IMR-90 (cell line): ENCODE results near the gene DPP10. TPM values are rescaled to one million over a fixed set of nuclear protein-coding genes. Genes with fewer than 3 reads are reported as not detected.

ENCODE experiments used
- ATAC-seq: fragments of 200-7000 bp; cut with Tn5 transposase; 2 replicates; pipeline ENCODE4 v1.9.1; 2020; ENCODE audit warnings: low read depth, mild to moderate bottlenecking, moderate library complexity
- BruUV-seq: library from RNA; stranded (reverse); fragments of 400-500 nt; replicated peaks from 2 replicates; lab custom pipeline; 2021; lab: Mats Ljungman, UMichigan
- CTCF ChIA-PET: fragments of 300-600 bp; formaldehyde crosslinking; extraction: SDS; loops from one replicate; lab custom pipeline; 2021; ENCODE audit warnings: antibody characterized with exemption; lab: Yijun Ruan, JAX
- POLR2A ChIA-PET: fragments of 300-600 bp; sonication (Branson Sonifier 250); formaldehyde crosslinking; loops from one replicate; lab custom pipeline; 2022; ENCODE audit warnings: antibody characterized with exemption; ENCODE audit not compliant: unreplicated experiment; lab: Charles Lee
- DNase-seq: peaks from one replicate; pipeline ENCODE4 v3.0.0; 2013
- H2AFZ ChIP-seq: replicated peaks from 2 replicates; pipeline ENCODE3; 2013; ENCODE audit warnings: low read length, mild to moderate bottlenecking; ENCODE audit not compliant: poor library complexity
- H2AK5ac ChIP-seq: 2 replicates; pipeline ENCODE4 v1.6.1; 2013; ENCODE audit warnings: low read depth, low read length, inconsistent platforms
- H2AK9ac ChIP-seq: replicated peaks from 2 replicates; pipeline ENCODE3; 2013; ENCODE audit warnings: mild to moderate bottlenecking, low read depth, low read length, moderate library complexity; ENCODE audit not compliant: poor library complexity
- H2BK120ac ChIP-seq: 2 replicates; pipeline ENCODE4 v1.6.1; 2013; ENCODE audit warnings: low read depth, low read length, inconsistent platforms
- H2BK15ac ChIP-seq: 3 replicates; pipeline ENCODE4 v1.6.1; 2013; ENCODE audit warnings: low read depth, low read length, inconsistent platforms
- H2BK20ac ChIP-seq: 2 replicates; pipeline ENCODE4 v1.6.1; 2013; ENCODE audit warnings: low read depth, mild to moderate bottlenecking, inconsistent platforms, low read length, moderate library complexity
- H2BK5ac ChIP-seq: 2 replicates; pipeline ENCODE4 v1.6.1; 2013; ENCODE audit warnings: mild to moderate bottlenecking, low read depth, low read length, inconsistent platforms; ENCODE audit not compliant: poor library complexity, severe bottlenecking
- H3K14ac ChIP-seq: replicated peaks from 2 replicates; pipeline ENCODE4 v1.6.1; 2013; ENCODE audit warnings: low read depth, low read length, inconsistent platforms
- H3K18ac ChIP-seq: 2 replicates; pipeline ENCODE4 v1.6.1; 2013; ENCODE audit warnings: low read depth, low read length, control low read depth
- H3K23ac ChIP-seq: 2 replicates; pipeline ENCODE4 v1.6.1; 2013; ENCODE audit warnings: low read depth, low read length, inconsistent platforms
- H3K27ac ChIP-seq: 2 replicates; pipeline ENCODE4 v1.5.1; 2013; ENCODE audit warnings: mild to moderate bottlenecking, control low read depth, low read length; ENCODE audit not compliant: insufficient read depth
- H3K27me3 ChIP-seq: 2 replicates; pipeline ENCODE4 v1.6.1; 2013; ENCODE audit warnings: low read length; ENCODE audit not compliant: control insufficient read depth, insufficient read depth
- H3K36me3 ChIP-seq: 2 replicates; pipeline ENCODE4 v1.6.1; 2013; ENCODE audit warnings: low read length, mixed read lengths; ENCODE audit not compliant: control insufficient read depth, insufficient read depth
- H3K4ac ChIP-seq: 2 replicates; pipeline ENCODE4 v1.6.1; 2013; ENCODE audit warnings: low read depth, low read length, inconsistent platforms
- H3K4me1 ChIP-seq: 2 replicates; pipeline ENCODE4 v1.6.1; 2013; ENCODE audit warnings: low read length, mixed read lengths; ENCODE audit not compliant: control insufficient read depth, insufficient read depth
- H3K4me2 ChIP-seq: 2 replicates; pipeline ENCODE4 v1.6.1; 2013; ENCODE audit warnings: low read depth, mild to moderate bottlenecking, control low read depth, low read length, moderate library complexity
- H3K4me3 ChIP-seq: 2 replicates; pipeline ENCODE4 v1.5.1; 2013; ENCODE audit warnings: low read depth, mild to moderate bottlenecking, control low read depth, low read length, moderate library complexity; ENCODE audit not compliant: insufficient read depth
- H3K56ac ChIP-seq: 2 replicates; pipeline ENCODE4 v1.6.1; 2013; ENCODE audit warnings: low read length, inconsistent platforms; ENCODE audit not compliant: insufficient read depth; ENCODE audit errors: extremely low read depth
- H3K79me1 ChIP-seq, 2 experiments: 2 replicates each; pipeline ENCODE4 v1.6.1; 2013; ENCODE audit warnings: low read length in 2 of 2, inconsistent platforms in 1 of 2, low read depth in 1 of 2
- H3K9ac ChIP-seq: 2 replicates; pipeline ENCODE4 v1.6.1; 2013; ENCODE audit warnings: low read depth, low read length, control low read depth
- H3K9me1 ChIP-seq: 2 replicates; pipeline ENCODE4 v1.6.1; 2013; ENCODE audit warnings: low read length, inconsistent platforms; ENCODE audit not compliant: insufficient read depth
- H3K9me3 ChIP-seq: 2 replicates; pipeline ENCODE4 v1.6.1; 2013; ENCODE audit warnings: low read length; ENCODE audit not compliant: control insufficient read depth, insufficient read depth
- H4K20me1 ChIP-seq: 2 replicates; pipeline ENCODE4 v1.6.1; 2013; ENCODE audit warnings: low read length, inconsistent platforms; ENCODE audit not compliant: insufficient read depth
- H4K5ac ChIP-seq: 2 replicates; pipeline ENCODE4 v1.6.1; 2013; ENCODE audit warnings: mild to moderate bottlenecking, low read depth, low read length, control low read depth
- H4K8ac ChIP-seq, 2 experiments: 2 replicates each; pipeline ENCODE4 v1.6.1; 2013; ENCODE audit warnings: low read depth in 2 of 2, low read length in 2 of 2, control low read depth in 1 of 2, inconsistent platforms in 1 of 2
- H4K91ac ChIP-seq: 2 replicates; pipeline ENCODE4 v1.6.1; 2013; ENCODE audit warnings: low read depth, low read length, inconsistent platforms; ENCODE audit not compliant: insufficient read depth
- CEBPB ChIP-seq: IDR thresholded peaks from 2 replicates; pipeline ENCODE4 v1.6.1; 2012; ENCODE audit warnings: low read depth, low read length, improper control_type of control experiment
- CHD1 ChIP-seq: IDR thresholded peaks from 2 replicates; pipeline ENCODE4 v1.6.1; 2012; ENCODE audit warnings: low read depth, low read length, improper control_type of control experiment
- RCOR1 ChIP-seq: IDR thresholded peaks from 2 replicates; pipeline ENCODE4 v1.6.1; 2012; ENCODE audit warnings: mild to moderate bottlenecking, low read length, improper control_type of control experiment; ENCODE audit not compliant: insufficient replicate concordance
- WGBS, 2 experiments: methylation state at CpG; one replicate each; pipeline versions ENCODE4 v1.1.5 to v1.1.7; 2013; ENCODE audit warnings: missing lambda C conversion rate in 2 of 2; ENCODE audit not compliant: insufficient read length in 1 of 2; ENCODE audit errors: extremely low coverage in 2 of 2; 5-methylcytosine and 5-hydroxymethylcytosine counted together
- dilution Hi-C: fragments of 300-500 bp; cut with HindIII; formaldehyde crosslinking; loops from one replicate; pipeline ENCODE4 v1.14.3; 2018; ENCODE audit warnings: low sequenced_read_pairs; ENCODE audit not compliant: unreplicated experiment
- in situ Hi-C: fragments of 300-500 bp; cut with MboI; formaldehyde crosslinking; loops from 3 replicates; pipeline ENCODE4 v1.14.3; 2019; ENCODE audit warnings: low sequenced_read_pairs, inconsistent platforms, mixed read lengths
- intact Hi-C: fragments of 100-400 bp; cut with micrococcal nuclease; formaldehyde crosslinking; loops from 2 replicates; pipeline ENCODE4 v1.10.0; 2022
- polyA plus RNA-seq, 3 experiments: library from polyadenylated mRNA; depleted of rRNA; stranded (reverse); fragments of >200 nt; gene quantifications; 2 replicates each; pipeline ENCODE4 v1.2.3, GENCODE V29; 2012; ENCODE audit warnings: low replicate concordance in 1 of 3
- total RNA-seq: library from RNA; depleted of rRNA; stranded (reverse); fragments of >200 nt; gene quantifications from 2 replicates; pipeline ENCODE4 v1.2.3, GENCODE V29; 2012

The DPP10 gene
- total and polyA plus RNA-seq, 2 of the 4 experiments (the other 2 are of a cell fraction) = not detected

GRCh38 chr2:115369400-115369799, 927.0 kb downstream of the DPP10 start:
- Histone ChIP-seq H3K36me3 (no peaks in the 10 kb centered on the region), H4K5ac (no peak overlapping the region), H2BK15ac (no peak overlapping the region), H3K23ac (no peak overlapping the region), H2BK20ac (no peak overlapping the region), H2AK5ac (no peak overlapping the region), H3K4ac (no peak overlapping the region), H2AK9ac (no peak overlapping the region), H4K20me1 (no peaks in the 10 kb centered on the region), H3K4me3 (no peak overlapping the region), H2AFZ (no peak overlapping the region), H3K4me1 (no peaks in the 10 kb centered on the region), H3K9me3 (peaks cover 3% of the 10 kb centered on the region; the same call in 1 of the 2 replicates), H3K9me1 (no peaks in the 10 kb centered on the region), H3K56ac (no peak overlapping the region), H2BK5ac (no peak overlapping the region), H3K27ac (no peak overlapping the region), H3K14ac (no peak overlapping the region), H3K9ac (no peak overlapping the region), H2BK120ac (no peak overlapping the region), H3K4me2 (no peak overlapping the region), H3K18ac (no peak overlapping the region), H3K79me1 (no peaks in the 10 kb centered on the region), H4K91ac (no peak overlapping the region), H4K8ac (no peak overlapping the region), H3K27me3 (no peaks in the 10 kb centered on the region)
- 7% methylated on average over 2 of the region's 4 CpGs; no CpG with 5 or more reads in 1 of the 2 experiments for WGBS, 2 experiments
- BruUV-seq = no TSS peak
- dilution Hi-C loops (no loop called here), in situ Hi-C loops (no loop called here), intact Hi-C loops (no loop called here)
- ATAC-seq = no peak
- TF ChIP-seq CHD1 (no peak), CEBPB (0 out of 2 replicates have a peak, but pooled peaks have one; percentile 38), RCOR1 (no peak)
- POLR2A ChIA-PET = no interaction called here
- CTCF ChIA-PET = no interaction called here
- no peak for DNase-seq
